ENCODE measurements around the gene PMVK. TPM values are rescaled to one million over a fixed set of nuclear protein-coding genes. Genes with fewer than 3 reads are reported as not detected.
A peak's percentile ranks its signal among the peaks of the same experiment; 100 is the strongest.

Gene PMVK
- total RNA-seq, 1 donor from 2014 or later = 38.4 TPM

DNA sequence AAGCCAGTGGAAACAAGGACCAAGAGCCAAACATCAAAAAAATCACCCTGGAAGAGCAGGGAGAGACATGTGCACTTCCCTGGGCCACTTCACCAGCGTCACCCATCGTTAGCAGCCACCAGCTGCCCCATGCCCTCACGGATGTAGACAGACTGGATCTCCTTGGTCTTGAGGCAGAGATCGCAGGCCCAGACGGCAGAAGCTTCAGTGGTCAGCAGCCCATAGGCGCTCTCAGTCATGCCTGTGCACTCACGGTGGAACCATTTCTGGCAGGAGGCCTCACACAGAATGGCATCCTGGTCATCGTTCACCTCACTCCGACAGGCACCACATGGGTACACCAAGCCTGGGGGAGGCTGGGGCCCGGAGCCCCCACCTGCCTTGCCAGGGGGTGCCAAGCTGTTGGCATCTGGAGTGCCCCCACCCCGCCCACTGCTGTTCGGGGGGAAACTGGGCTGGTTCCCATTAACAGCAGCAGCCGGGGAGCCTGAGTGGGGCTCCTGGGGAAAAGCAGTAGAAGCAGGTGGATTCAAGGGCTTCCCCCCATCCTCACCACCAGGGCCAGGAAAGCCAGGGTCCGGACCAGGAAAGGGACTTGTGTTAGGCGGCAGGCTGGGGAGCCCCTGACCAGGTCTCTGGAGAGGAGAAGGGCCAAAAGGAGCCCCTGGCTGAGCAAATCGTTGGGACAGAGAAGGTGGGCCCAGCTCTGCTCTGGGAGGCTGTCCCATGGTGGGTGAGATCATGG, 22.3 kb upstream of the PMVK start:
- H3K4me3 ChIP-seq = no peak overlapping the region
- intact Hi-C loops (cut with DNase I) = no loop called here
- ATAC-seq = no peak
- peaks cover 45% of the 10 kb centered on the region for H3K4me1 ChIP-seq
- no peak overlapping the region for H3K27ac ChIP-seq
- peaks cover 20% of the 10 kb centered on the region for H3K36me3 ChIP-seq
- no peaks in the 10 kb centered on the region for H3K9me3 ChIP-seq
- TF ChIP-seq, protein P1, sequence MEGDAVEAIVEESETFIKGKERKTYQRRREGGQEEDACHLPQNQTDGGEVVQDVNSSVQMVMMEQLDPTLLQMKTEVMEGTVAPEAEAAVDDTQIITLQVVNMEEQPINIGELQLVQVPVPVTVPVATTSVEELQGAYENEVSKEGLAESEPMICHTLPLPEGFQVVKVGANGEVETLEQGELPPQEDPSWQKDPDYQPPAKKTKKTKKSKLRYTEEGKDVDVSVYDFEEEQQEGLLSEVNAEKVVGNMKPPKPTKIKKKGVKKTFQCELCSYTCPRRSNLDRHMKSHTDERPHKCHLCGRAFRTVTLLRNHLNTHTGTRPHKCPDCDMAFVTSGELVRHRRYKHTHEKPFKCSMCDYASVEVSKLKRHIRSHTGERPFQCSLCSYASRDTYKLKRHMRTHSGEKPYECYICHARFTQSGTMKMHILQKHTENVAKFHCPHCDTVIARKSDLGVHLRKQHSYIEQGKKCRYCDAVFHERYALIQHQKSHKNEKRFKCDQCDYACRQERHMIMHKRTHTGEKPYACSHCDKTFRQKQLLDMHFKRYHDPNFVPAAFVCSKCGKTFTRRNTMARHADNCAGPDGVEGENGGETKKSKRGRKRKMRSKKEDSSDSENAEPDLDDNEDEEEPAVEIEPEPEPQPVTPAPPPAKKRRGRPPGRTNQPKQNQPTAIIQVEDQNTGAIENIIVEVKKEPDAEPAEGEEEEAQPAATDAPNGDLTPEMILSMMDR (IDR thresholded peaks at IDR 0.05) = no peak
- peak; percentile 61 for DNase-seq
- no peaks in the 10 kb centered on the region for H3K27me3 ChIP-seq

DNA sequence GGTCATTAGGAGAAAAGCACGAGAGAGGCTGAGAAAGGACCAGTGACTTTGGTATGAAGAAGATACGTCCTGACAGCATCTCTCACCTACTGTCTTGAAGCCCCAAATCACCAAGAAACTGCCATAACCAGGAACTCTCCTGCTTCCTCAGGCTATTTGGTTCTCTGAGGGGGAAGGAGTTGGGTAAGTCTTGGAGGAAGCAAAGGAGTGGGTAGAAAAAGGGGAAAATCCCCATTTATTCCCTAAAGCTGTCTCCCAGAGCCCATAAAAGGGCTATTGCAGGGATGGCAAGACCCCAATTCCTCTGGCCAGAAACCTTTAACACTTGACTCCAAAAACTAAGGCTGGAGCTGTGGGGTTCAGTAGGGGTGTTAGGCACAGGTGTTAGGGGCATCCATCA, 21.5 kb upstream of the PMVK start:
- DNase-seq (no peak), ATAC-seq (no peak)
- Histone ChIP-seq H3K27ac (no peak overlapping the region), H3K4me1 (peaks cover 53% of the 10 kb centered on the region), H3K36me3 (peaks cover 13% of the 10 kb centered on the region), H3K27me3 (no peaks in the 10 kb centered on the region), H3K9me3 (no peaks in the 10 kb centered on the region), H3K4me3 (no peak overlapping the region)
- TF ChIP-seq, protein P1 (IDR thresholded peaks at IDR 0.05) = no peak
- intact Hi-C loops (cut with DNase I) = no loop called here

DNA sequence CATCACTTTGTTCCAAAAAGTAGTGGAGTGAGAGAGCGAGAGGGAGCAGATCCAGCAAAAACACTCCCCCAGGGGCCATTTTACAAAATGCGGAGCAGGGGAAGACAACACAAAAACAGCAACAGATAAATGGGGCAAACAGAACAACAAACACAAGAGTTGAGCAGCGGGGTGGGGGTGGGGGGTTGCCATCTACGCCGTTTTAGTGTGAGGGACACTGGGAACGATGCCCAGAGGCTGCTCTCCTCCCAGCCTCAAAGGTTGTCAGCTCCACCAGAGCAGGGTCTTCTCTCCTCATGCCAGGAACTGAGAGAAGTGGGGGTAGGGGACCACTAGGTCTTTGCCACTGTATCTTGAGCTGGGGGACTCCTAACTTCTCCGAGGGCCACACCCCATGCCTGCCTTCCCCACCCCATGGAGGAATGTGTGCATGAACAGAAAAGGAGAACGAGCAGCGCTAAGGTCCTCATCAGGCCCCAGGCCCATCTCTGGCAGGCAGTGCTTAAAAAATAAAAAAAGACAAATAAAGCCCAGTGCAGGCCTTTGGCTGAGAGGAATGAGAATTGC, 20.7 kb upstream of the PMVK start:
- Histone ChIP-seq H3K4me1 (peaks cover 51% of the 10 kb centered on the region), H3K27ac (no peak overlapping the region), H3K4me3 (no peak overlapping the region), H3K36me3 (peaks cover 13% of the 10 kb centered on the region), H3K9me3 (no peaks in the 10 kb centered on the region), H3K27me3 (no peaks in the 10 kb centered on the region)
- ATAC-seq = no peak
- no peak for DNase-seq
- intact Hi-C loops (cut with DNase I) = no loop called here
- TF ChIP-seq, protein P1 (IDR thresholded peaks at IDR 0.05) = no peak

DNA sequence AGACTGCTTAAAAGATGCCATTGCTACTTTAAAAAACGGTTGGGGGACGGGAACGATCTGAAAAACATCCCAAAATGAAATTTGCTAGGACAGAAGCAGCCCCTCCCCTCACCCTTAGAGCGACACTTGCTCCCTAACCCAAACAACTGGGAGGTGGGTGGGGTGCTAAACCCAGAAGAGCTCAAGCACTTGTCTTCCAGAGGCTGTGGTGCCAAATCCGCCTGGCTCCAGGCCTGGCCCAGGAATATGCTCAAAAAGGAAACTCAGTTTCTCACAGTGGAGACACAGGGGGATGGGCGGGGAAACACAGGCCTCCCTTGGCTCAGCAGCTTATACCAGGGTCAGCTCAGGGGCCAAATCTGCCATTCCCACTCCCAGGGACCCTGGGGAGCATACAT, 20.0 kb upstream of the PMVK start:
- Histone ChIP-seq H3K27ac (peak overlapping the region; percentile 85), H3K9me3 (no peaks in the 10 kb centered on the region), H3K27me3 (no peaks in the 10 kb centered on the region), H3K36me3 (peaks cover 15% of the 10 kb centered on the region), H3K4me3 (peak overlapping the region; percentile 83), H3K4me1 (peaks cover 51% of the 10 kb centered on the region)
- DNase-seq = no peak
- ATAC-seq = no peak
- TF ChIP-seq, protein P1 (IDR thresholded peaks at IDR 0.05) = no peak
- intact Hi-C loops (cut with DNase I) = no loop called here

DNA sequence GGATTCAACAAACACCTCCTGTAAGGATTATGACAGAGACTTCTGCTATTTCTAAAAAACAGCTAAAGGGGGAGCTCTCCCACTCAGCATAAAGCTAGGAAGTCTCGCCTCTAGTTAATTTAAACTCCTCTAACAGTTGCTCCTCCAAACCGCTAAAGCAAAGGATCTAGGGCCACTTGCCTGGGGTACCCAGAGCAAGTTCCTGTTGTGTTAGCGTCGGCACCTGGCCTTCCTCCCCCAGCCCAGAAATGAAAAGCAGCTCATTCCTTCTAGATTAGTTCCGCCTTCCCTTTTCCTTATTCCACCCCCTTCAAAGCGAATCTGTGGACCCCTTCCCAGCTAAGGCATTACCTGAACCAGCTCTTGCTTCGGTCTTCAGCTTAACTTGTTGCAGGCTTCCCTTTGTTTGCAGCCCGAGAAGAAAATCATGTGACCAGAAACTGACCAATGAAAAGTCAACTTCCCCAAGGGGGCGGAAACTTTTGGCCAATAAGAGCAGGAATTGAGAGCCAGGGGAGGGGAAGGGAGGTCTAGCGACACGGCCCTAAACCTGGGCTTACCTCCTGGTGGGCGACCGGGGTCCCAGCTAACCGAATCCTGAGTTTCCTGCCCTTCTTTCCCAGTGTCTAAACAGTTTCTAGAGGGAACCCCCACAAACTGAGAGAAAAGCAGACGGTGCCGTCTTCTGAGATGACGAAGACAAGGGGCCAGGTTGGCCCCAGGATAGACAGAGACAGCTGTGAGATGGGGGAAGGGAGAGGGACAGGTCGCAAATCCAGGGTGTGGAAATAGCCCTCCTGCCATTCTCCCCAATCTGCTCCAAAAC, 19.4 kb upstream of the PMVK start, which contains the start of gene PBXIP1:
PBXIP1 (minus strand) TSS at position 382 of the 826 bp plus-strand sequence. CDS start 2,378 bp downstream, outside the sequence.
- intact Hi-C loops (cut with DNase I) = no loop called here
- H3K27ac ChIP-seq = peak within 1 kb of the TSS; percentile 85
- H3K36me3 ChIP-seq = peaks cover 21% of the 10 kb centered on the region
- TF ChIP-seq, protein P1 (IDR thresholded peaks at IDR 0.05) = peak; percentile 30
- no peak for DNase-seq
- no peaks in the 10 kb centered on the region for H3K27me3 ChIP-seq
- ATAC-seq = peak; percentile 88
- H3K4me1 ChIP-seq = peaks cover 50% of the 10 kb centered on the region
- peak within 1 kb of the TSS; percentile 83 for H3K4me3 ChIP-seq
- H3K9me3 ChIP-seq = no peaks in the 10 kb centered on the region

Data from upper lobe of right lung (tissue), 1 donor.